ENCODE measurements around the gene ANKS3. TPM values are rescaled to one million over a fixed set of nuclear protein-coding genes. Genes with fewer than 3 reads are reported as not detected.

The ANKS3 gene
- total and polyA plus RNA-seq, 2 donors from 2014 or later: 20.7 to 27.6 TPM

DNA sequence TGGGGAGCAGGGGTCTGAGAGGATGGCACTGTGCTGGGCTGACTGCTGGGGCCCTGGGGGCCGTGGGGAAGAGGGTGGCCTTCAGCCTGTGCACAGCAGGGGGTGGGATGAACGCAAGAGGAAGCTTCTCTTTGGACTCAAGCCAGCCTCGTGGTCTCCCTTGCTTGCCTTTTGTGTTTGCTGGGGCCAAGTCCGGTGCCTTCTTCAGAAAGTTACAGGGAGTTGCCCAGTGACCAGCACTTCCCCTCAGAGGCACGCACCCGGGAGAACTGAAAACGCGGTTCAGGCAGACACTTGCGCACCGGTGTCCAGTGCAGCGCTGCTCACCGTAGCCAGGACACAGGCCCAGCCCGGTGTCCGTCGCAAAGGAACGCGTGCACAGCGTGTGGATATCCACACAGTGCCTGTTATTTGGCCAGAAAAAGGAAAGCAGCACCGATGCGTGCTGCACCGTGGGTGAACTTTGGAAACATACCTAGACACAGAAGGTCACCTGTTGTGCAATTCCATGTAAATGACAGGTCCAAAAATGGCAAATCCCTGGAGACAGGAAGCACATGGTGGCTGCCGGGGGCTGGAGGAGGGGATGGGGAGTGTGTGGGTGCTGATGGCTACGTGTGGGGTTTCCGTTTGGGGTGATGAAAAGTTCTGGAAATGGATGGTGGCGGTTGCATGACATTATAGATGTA lies 70.2 kb downstream of the ANKS3 start:
- DNase-seq (peak in 1 of 5 donors; percentile 54), FAIRE-seq (no peak)
- Histone ChIP-seq H3K27ac (ENCODE audit: low read depth in 2 of 2, low read length in 2 of 2) (peak overlapping the region; percentile 18 to 75), H3K9me3 (ENCODE audit: control insufficient read depth in 2 of 3, insufficient read depth in 1 of 3, low read length in 3 of 3) (no peaks in the 10 kb centered on the region), H3K9ac (ENCODE audit: low read length in 3 of 3) (no peak overlapping the region), H3K4me1 (ENCODE audit: control insufficient read depth in 2 of 3, insufficient read depth in 2 of 3, low read depth in 1 of 3, low read length in 3 of 3) (peaks cover 0 to 25% (median 0%) of the 10 kb centered on the region in 3 donors), H3K27me3 (ENCODE audit: control insufficient read depth, insufficient read depth, low read length) (no peaks in the 10 kb centered on the region), H3K4me3 (ENCODE audit: low read length in 3 of 3) (peak overlapping the region in 1 of 3 donors; percentile 12), H3K36me3 (ENCODE audit: control insufficient read depth in 2 of 3, insufficient read depth in 3 of 3, low read length in 3 of 3) (peaks cover 10 to 23% (median 21%) of the 10 kb centered on the region in 3 donors)
- TF ChIP-seq, protein P1, sequence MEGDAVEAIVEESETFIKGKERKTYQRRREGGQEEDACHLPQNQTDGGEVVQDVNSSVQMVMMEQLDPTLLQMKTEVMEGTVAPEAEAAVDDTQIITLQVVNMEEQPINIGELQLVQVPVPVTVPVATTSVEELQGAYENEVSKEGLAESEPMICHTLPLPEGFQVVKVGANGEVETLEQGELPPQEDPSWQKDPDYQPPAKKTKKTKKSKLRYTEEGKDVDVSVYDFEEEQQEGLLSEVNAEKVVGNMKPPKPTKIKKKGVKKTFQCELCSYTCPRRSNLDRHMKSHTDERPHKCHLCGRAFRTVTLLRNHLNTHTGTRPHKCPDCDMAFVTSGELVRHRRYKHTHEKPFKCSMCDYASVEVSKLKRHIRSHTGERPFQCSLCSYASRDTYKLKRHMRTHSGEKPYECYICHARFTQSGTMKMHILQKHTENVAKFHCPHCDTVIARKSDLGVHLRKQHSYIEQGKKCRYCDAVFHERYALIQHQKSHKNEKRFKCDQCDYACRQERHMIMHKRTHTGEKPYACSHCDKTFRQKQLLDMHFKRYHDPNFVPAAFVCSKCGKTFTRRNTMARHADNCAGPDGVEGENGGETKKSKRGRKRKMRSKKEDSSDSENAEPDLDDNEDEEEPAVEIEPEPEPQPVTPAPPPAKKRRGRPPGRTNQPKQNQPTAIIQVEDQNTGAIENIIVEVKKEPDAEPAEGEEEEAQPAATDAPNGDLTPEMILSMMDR (IDR thresholded peaks at IDR 0.05; ENCODE audit: borderline replicate concordance, extremely low read depth, insufficient read depth): no peak
- intact Hi-C loops (cut with DNase I): no loop called here

DNA sequence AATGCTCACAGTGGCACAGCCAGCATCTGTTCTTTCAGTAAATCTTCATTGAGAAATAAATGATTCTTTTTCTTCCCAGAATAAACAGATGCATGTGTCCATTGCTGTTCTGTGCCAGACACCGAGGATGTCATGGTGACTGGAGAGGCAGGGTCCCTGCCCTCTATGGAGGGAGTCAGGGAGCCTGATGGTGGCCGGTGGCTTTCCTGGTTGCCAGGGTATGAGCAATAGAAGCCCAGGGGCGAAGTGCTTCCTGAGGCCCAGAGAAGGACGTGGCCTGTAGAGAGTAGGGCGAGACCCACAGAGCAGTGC lies 70.7 kb downstream of the ANKS3 start:
- TF ChIP-seq, protein P1 (IDR thresholded peaks at IDR 0.05; ENCODE audit: borderline replicate concordance, extremely low read depth, insufficient read depth): no peak
- peaks cover 0 to 28% (median 4%) of the 10 kb centered on the region in 3 donors for H3K4me1 ChIP-seq (ENCODE audit: control insufficient read depth in 2 of 3, insufficient read depth in 2 of 3, low read depth in 1 of 3, low read length in 3 of 3)
- H3K9me3 ChIP-seq (ENCODE audit: control insufficient read depth in 2 of 3, insufficient read depth in 1 of 3, low read length in 3 of 3): no peaks in the 10 kb centered on the region
- DNase-seq (no peak), FAIRE-seq (no peak)
- no peaks in the 10 kb centered on the region for H3K27me3 ChIP-seq (ENCODE audit: control insufficient read depth, insufficient read depth, low read length)
- intact Hi-C loops (cut with DNase I): no loop called here
- H3K36me3 ChIP-seq (ENCODE audit: control insufficient read depth in 2 of 3, insufficient read depth in 3 of 3, low read length in 3 of 3): peaks cover 5 to 21% (median 18%) of the 10 kb centered on the region in 3 donors
- peak overlapping the region; percentile 18 to 75 for H3K27ac ChIP-seq (ENCODE audit: low read depth in 2 of 2, low read length in 2 of 2)
- H3K4me3 ChIP-seq (ENCODE audit: low read length in 3 of 3): no peak overlapping the region
- H3K9ac ChIP-seq (ENCODE audit: low read length in 3 of 3): no peak overlapping the region

DNA sequence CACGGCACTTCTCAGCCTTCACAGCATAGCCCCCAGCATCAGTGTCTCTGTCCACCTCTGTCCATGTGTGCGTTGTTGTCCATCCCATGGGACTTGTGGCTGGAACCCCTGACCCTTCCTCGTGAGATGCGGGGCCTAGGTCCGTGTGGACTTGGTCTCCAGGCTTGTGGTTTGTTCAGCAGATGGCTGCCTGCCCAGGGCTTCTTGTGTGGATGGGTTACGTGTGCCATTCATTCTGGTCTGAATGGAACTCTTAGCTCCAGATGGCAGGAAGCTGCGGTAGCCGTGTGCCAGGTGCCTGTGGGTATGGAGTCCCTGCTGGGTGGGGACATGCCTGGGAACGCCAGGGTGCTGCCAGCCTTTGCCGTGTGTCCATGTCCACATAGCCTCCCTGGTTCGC lies 72.4 kb downstream of the ANKS3 start:
- H3K27ac ChIP-seq (ENCODE audit: low read depth in 2 of 2, low read length in 2 of 2): no peak overlapping the region

More for the DNA sequence above, 72.4 kb downstream of the ANKS3 start:
- Histone ChIP-seq H3K9me3 (ENCODE audit: control insufficient read depth in 2 of 3, insufficient read depth in 1 of 3, low read length in 3 of 3) (no peaks in the 10 kb centered on the region), H3K36me3 (ENCODE audit: control insufficient read depth in 2 of 3, insufficient read depth in 3 of 3, low read length in 3 of 3) (peaks cover 0 to 9% (median 5%) of the 10 kb centered on the region in 3 donors), H3K4me1 (ENCODE audit: control insufficient read depth in 2 of 3, insufficient read depth in 2 of 3, low read depth in 1 of 3, low read length in 3 of 3) (peaks cover 0 to 28% (median 4%) of the 10 kb centered on the region in 3 donors), H3K27me3 (ENCODE audit: control insufficient read depth, insufficient read depth, low read length) (no peaks in the 10 kb centered on the region), H3K9ac (ENCODE audit: low read length in 3 of 3) (no peak overlapping the region), H3K4me3 (ENCODE audit: low read length in 3 of 3) (no peak overlapping the region)
- DNase-seq (no peak), FAIRE-seq (no peak)
- TF ChIP-seq, protein P1 (IDR thresholded peaks at IDR 0.05; ENCODE audit: borderline replicate concordance, extremely low read depth, insufficient read depth): no peak
- intact Hi-C loops (cut with DNase I): no loop called here
